Keratinocyte (primary cell): ENCODE data around the gene RAB3B.

Experiments used
- CTCF ChIP-seq, 3 experiments: IDR thresholded peaks in 1 of 3; conservative IDR thresholded peaks in 1 of 3; optimal IDR thresholded peaks in 1 of 3; 2 replicates in 2 of 3; 3 replicates in 1 of 3; pipeline versions ENCODE3 to v1.5.1; 2011; ENCODE audit warnings: low read length in 3 of 3, mild to moderate bottlenecking in 3 of 3, moderate library complexity in 2 of 3, control low read depth in 1 of 3, inconsistent platforms in 1 of 3; ENCODE audit not compliant: insufficient read depth in 2 of 3; ENCODE audit errors: extremely low read depth in 1 of 3
- EZH2 ChIP-seq: IDR thresholded peaks from one replicate; pipeline ENCODE4 v1.6.1; 2012; ENCODE audit warnings: inconsistent platforms, mild to moderate bottlenecking, low read length, moderate library complexity

- TF ChIP-seq CTCF (optimal IDR thresholded peaks at IDR 0.05 in 1 of 3, IDR thresholded peaks at IDR 0.05 in 1 of 3, conservative IDR thresholded peaks at IDR 0.05 in 1 of 3; ENCODE audit: extremely low read depth in 1 of 3, insufficient read depth in 2 of 3, low read length in 3 of 3): no peak
- TF ChIP-seq EZH2: no peak
These were observed 44.9 kb downstream of the RAB3B start for GRCh38 chr1:51945591-51945990.
